GM21360 (cell line): ENCODE results near the gene PAN3.

ENCODE experiments used
- ATAC-seq: cut with Tn5 transposase; IDR thresholded peaks from one replicate; pipeline ENCODE4 v1.9.1; 2021; ENCODE audit warnings: mild to moderate bottlenecking, moderate library complexity; ENCODE audit not compliant: unreplicated experiment

Gene PAN3

GRCh38 chr13:28333204-28333881 is 195.0 kb downstream of the PAN3 start:
- ATAC-seq, result no peak

GRCh38 chr13:28336193-28336657 is 197.9 kb downstream of the PAN3 start:
- ATAC-seq, result no peak

GRCh38 chr13:28337166-28338005 is 199.0 kb downstream of the PAN3 start:
- no peak for ATAC-seq

GRCh38 chr13:28338006-28338574 is 199.7 kb downstream of the PAN3 start:
- ATAC-seq, result no peak

- no peak for ATAC-seq
Observed at GRCh38 chr13:28338742-28339141, 200.4 kb downstream of the PAN3 start.

GRCh38 chr13:28339419-28339818 is 201.1 kb downstream of the PAN3 start:
- ATAC-seq, result no peak

GRCh38 chr13:28340272-28340793 is 202.0 kb downstream of the PAN3 start:
- no peak for ATAC-seq

- no peak for ATAC-seq
Observed at GRCh38 chr13:28342251-28342650, 203.9 kb downstream of the PAN3 start.

GRCh38 chr13:28344163-28344562 is 205.8 kb downstream of the PAN3 start:
- no peak for ATAC-seq
